ENCODE measurements around the gene SESN1.

SESN1 gene

DNA sequence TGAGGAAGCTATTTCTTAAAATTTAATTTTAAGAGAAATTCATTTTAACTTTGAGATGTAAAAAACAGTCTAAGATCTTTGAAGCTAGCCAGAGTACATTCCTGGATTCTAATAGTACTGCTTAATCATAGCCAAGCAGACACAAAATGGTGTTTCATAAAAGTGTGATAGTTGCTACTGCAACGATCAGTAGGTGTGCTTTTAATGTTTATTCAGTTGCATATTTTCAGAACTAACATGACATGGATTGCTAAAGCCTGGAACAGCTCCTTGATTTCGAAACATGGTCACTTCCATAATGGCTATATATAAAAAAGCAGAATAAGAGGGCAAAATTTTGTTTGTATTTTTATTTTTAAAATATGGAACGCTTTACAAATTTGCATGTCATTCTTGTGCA is 35.5 kb downstream of the SESN1 start:
- TF ChIP-seq, protein P1, sequence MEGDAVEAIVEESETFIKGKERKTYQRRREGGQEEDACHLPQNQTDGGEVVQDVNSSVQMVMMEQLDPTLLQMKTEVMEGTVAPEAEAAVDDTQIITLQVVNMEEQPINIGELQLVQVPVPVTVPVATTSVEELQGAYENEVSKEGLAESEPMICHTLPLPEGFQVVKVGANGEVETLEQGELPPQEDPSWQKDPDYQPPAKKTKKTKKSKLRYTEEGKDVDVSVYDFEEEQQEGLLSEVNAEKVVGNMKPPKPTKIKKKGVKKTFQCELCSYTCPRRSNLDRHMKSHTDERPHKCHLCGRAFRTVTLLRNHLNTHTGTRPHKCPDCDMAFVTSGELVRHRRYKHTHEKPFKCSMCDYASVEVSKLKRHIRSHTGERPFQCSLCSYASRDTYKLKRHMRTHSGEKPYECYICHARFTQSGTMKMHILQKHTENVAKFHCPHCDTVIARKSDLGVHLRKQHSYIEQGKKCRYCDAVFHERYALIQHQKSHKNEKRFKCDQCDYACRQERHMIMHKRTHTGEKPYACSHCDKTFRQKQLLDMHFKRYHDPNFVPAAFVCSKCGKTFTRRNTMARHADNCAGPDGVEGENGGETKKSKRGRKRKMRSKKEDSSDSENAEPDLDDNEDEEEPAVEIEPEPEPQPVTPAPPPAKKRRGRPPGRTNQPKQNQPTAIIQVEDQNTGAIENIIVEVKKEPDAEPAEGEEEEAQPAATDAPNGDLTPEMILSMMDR (IDR thresholded peaks at IDR 0.05) = no peak

- TF ChIP-seq, protein P1 (IDR thresholded peaks at IDR 0.05) = no peak
Observed at GRCh38 chr6:109058620-109059019, 36.0 kb downstream of the SESN1 start.

DNA sequence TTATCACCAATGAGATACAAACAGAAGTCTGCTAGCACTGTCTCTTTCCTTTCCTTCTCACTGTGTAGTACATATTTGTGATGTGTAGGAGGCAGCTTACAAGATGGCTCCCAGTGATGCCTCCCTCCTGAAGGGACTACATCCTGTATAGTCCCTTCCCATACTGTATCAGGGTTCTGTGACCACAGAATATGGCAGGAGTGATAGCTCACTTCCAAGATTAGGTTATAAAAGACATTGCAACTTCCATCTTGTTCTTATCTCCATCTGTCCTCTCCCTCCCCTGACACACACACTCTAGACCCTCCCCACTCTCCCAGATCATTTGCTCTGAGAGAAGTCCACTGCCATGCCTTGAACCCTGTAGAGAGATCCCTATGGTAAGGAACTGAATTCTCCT is 38.0 kb downstream of the SESN1 start:
- TF ChIP-seq, protein P1 (IDR thresholded peaks at IDR 0.05) = no peak

GRCh38 chr6:109055771-109056235 is 38.8 kb downstream of the SESN1 start:
- TF ChIP-seq, protein P1 (IDR thresholded peaks at IDR 0.05) = no peak

- TF ChIP-seq, protein P1 (IDR thresholded peaks at IDR 0.05) = no peak
Observed at GRCh38 chr6:109053336-109053735, 41.3 kb downstream of the SESN1 start.

- TF ChIP-seq, protein P1 (IDR thresholded peaks at IDR 0.05) = no peak
Observed at GRCh38 chr6:109052852-109053251, 41.8 kb downstream of the SESN1 start.

- TF ChIP-seq, protein P1 (IDR thresholded peaks at IDR 0.05) = no peak
Observed at GRCh38 chr6:109052018-109052651, 42.5 kb downstream of the SESN1 start.
